HEK293T (cell line): ENCODE measurements around the gene RNF213.

Source experiments
- BHLHE40 ChIP-seq: fragments of 450-650 bp; IDR thresholded peaks from 2 replicates; pipeline ENCODE4 v1.6.1; 2016; ENCODE audit warnings: mild to moderate bottlenecking, moderate library complexity, borderline replicate concordance
- FOXK2 ChIP-seq: fragments of 450-650 bp; IDR thresholded peaks from 2 replicates; pipeline ENCODE4 v1.6.1; 2016; ENCODE audit warnings: mild to moderate bottlenecking
- FOXM1 ChIP-seq: fragments of 450-650 bp; IDR thresholded peaks from 2 replicates; pipeline ENCODE4 v1.6.1; 2017; ENCODE audit warnings: mild to moderate bottlenecking, borderline replicate concordance
- SUZ12 ChIP-seq: fragments of 450-650 bp; IDR thresholded peaks from 2 replicates; pipeline ENCODE4 v1.6.1; 2016; ENCODE audit warnings: mild to moderate bottlenecking
- TARDBP ChIP-seq: fragments of 450-650 bp; IDR thresholded peaks from 2 replicates; pipeline ENCODE4 v1.6.1; 2016

DNA sequence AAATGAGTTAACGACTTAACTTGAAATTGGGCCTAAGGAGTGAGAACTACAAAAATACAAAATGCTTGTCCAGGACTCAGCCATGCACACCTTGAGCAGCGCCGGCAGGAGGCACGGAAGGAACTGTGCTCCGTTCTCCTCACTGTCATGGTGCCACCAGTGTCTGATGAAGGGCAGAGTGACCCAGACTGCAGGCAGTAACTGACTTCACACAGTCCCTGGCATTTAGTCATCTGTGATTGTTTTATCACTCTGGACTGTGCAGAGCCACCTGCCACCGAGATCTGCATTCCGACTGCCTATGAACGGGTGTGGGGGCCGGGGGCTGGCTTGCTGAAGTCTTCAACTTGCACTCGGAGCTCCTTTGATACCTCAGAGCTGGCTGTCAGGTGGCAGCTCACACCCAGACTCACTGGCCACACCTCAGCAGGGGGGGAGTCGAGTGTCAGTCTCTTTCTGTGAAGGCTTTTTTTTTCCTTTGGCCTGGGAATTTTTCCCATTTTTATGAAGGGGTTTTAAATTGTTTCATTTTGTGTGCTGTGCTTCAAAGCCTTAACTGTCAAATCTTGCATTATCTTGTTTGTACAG, 134.1 kb downstream of the RNF213 start:
- no peak for TF ChIP-seq SUZ12
- no peak for TF ChIP-seq FOXK2
- TF ChIP-seq TARDBP: no peak
- no peak for TF ChIP-seq BHLHE40
- no peak for TF ChIP-seq FOXM1
